Activated CD8-positive, alpha-beta memory T cell treated with anti-CD3 and anti-CD28 coated beads, Interleukin-2, amount 50 U/mL, for 24 hours (primary cell): ENCODE measurements around the gene AFDN.

ENCODE experiments used
- DNase-seq: peaks from one replicate; pipeline ENCODE4 v3.0.0-alpha.2; 2020; ENCODE audit errors: extremely low read depth

AFDN gene

DNA sequence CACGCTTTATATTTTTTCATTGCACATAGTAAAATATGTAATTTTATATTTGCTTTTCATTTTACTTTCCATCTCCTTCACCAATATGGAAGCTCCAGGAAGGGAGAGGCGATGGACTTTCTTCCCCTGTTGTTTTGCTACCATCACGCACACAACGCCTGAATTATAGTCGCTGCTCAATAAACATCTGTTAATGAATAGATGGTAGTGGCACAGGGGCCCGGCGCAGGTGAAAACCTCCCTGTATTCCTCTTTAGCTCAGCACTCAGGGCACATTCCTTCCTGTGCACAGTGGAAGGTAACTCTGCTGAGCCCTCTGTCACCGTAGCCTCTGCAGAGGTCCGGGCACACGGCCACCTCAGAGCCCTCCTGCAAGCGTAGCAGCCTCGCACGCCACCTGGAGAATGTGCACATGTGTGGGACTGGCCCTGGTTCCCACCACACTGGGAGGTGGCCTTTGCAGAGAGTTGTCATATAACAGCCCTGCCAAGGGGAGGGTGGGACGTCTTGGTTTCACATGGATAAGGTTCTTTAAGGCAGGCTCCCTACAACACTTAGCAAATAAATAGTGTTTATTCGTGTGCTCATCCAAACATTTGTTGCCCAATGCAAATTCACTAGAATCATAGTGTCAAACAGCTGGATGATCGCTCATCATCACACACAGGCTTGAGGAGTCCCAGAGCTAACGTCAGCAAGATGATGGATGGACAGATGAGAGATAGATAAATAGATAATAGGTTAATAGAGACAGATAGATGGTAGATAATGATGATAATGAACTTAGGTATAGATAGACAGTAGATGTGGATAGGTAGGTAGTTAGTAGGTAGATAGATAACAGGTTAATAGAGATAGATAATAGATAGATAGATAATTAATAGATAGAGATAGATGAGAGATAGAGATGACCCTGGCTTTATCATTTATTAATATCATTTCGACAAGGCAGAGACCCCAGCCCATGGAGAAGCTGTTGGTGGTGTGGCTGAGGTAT lies 32.3 kb upstream of the AFDN start:
- no peak for DNase-seq

GRCh38 chr6:167795321-167795811 lies 31.3 kb upstream of the AFDN start:
- no peak for DNase-seq

DNA sequence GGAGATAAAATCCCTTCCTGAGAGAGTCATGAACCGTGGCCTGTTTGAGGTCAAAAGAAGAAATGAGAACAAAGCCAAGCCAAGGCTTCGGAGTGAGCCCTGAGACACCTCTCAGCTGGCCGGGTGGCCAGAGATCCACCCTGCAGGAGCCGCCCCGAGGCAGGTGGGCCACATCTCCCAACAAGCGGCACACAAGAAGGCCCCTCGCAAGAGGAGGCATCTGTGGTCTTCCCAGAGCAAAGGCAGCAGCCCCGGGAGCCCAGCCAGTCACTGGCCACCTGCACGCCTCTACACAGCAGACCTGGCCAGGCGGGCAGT lies 30.9 kb upstream of the AFDN start:
- DNase-seq: no peak

GRCh38 chr6:167796192-167796981 lies 30.3 kb upstream of the AFDN start:
- no peak for DNase-seq

DNA sequence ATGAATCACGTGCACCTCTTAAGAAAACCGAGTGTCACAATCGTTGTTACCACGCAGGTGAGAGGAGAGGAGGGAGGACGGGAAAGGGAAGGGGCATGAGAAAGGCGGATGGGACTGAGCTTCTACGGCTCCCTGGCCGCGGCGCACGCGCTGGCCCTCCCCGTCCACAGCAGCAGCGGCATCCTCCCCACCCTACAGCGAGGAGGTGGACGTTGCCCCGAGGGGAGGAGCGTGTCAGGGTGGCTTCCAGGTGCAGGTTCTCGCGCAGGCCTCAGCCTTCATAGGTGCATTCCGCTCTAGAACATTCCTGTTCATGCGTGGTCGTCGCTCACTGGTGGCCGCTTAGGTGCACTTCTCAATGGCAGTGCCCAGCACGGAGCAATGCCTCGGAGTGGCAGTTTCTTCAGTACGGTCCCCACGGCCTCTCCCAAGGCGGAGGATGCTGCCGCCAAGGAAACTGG lies 29.7 kb upstream of the AFDN start:
- no peak for DNase-seq

- DNase-seq: no peak
These were observed 29.0 kb upstream of the AFDN start for GRCh38 chr6:167797476-167798265.

DNA sequence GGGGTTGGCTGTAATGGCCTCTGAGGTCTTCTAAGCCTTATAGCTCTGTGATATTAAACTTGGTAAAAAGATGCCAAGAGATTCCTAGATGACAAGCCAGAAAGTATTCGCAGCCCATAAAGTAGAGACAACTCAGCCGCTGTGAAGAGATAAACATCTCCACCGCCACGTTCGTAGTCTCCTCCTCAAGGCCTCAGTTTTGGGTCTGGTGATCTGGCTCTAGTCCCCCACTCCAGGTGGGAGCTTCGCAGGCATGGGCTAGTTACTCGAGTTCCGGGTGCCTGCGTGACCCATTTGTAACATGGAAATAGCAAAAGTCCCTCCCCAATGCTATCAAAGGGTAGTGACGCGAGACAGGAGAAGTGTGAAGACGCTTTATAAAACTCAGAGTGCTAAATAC lies 28.3 kb upstream of the AFDN start:
- DNase-seq: no peak

- DNase-seq: no peak
These were observed 27.5 kb upstream of the AFDN start for GRCh38 chr6:167799033-167799821.

DNA sequence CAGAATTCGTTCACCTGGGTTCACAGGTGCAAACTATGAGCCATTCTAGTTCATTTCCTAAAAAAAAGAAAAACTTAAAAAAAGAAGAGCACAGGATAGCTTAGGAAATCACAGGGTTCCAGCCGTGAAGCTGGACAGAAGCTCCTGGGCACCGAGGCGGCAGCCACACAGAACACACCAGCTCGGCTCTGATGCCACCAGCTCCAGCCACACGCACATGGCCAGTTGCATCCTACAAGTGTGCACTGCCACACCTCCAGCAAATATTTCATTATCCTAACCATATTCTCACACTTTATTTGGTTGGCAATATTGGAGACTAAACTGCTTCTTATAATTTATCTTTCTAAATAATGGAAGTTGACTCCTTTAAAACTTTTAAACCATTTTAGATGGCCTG lies 26.2 kb upstream of the AFDN start:
- no peak for DNase-seq

- DNase-seq: no peak
These were observed 25.4 kb upstream of the AFDN start for GRCh38 chr6:167801263-167801662.

GRCh38 chr6:167802339-167802738 lies 24.4 kb upstream of the AFDN start:
- no peak for DNase-seq

GRCh38 chr6:167803816-167804215 lies 22.9 kb upstream of the AFDN start:
- DNase-seq: no peak

GRCh38 chr6:167804281-167805013 lies 22.3 kb upstream of the AFDN start:
- no peak for DNase-seq

DNA sequence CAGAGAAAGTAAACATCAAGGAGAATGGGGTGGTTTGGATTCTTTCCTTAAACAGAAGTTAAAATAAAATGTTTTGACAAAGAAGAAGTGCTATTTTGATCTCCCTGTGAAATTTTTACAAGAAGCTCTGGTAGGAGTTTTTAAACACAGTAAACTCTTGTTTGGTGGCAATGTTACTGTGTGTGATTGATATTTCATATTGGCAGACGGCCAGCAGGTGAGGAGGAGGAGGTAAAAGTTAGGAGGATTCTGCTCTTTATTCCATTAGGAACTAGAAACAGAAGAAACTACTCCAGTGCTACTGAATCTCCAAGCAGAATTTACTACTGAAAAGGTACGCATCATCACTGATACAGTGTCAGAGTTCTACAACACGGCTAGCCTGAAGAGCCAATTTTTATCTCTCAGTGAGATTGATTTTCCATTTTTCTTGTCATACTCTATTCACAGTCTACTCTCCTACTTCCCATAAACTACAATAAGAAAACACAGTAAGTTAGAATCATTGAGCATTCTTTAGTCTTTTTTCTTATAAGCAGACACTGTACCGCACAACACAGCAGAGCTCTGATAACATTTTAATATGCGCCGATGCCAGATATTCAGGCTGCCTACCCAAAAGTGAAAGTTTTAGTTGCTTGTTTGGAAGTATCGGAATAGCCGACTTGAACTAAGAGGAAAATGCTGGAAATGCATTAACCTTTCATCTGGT lies 21.2 kb upstream of the AFDN start:
- no peak for DNase-seq

DNA sequence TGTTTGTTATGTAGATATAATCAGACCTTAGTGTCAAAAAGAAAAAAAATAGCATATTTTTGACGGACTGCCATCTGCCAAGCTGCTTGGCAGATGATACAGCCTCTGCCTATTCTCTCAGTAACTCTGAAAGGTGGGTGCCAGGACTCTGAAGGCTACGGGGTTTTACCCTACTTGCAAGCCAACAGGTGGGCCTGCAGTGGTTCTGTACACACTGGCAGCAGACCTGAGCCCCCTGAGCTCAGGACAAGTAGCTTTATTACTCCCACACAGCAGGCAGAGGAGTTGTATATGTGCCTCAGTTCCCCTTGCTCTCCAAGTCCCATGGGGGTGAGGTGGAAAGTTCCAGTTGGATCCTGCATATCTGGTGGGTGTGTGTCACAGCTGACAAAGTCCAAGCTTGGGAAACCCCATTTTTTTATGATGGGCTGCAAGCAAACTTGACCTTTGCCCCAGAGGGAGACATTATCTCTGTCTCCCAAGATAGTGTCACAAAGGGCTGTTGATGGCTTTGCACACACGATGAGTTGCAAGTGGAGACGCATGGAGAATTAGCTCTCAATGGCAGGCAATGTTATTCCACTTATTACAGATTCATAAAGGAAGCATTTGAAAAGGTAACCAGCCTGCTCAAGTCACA lies 20.5 kb upstream of the AFDN start:
- DNase-seq: no peak

GRCh38 chr6:167807200-167807599 lies 19.5 kb upstream of the AFDN start:
- DNase-seq: no peak

GRCh38 chr6:167807756-167808155 lies 19.0 kb upstream of the AFDN start:
- no peak for DNase-seq

DNA sequence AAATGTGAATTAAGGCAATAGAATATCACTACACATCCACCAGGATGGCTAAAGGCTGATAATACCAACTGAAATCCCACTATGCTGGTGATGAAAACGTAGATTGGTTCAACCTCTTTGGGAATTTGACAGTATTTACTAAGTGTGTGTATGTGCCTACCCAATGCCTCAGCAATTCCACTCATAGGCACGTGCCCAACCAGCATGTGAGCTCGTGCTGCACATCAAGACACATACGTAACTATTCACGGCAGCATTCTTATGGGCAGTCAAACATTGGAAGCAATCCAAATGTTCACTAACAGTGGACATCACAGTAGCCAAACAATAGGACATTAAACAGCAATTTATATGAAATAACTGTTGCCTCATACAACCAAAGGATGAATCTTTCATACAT lies 15.7 kb upstream of the AFDN start:
- DNase-seq: no peak

- no peak for DNase-seq
These were observed 15.1 kb upstream of the AFDN start for GRCh38 chr6:167811442-167812087.
